Prostate gland (tissue), 2 donors: ENCODE results near the gene RAB14. TPM values are rescaled to one million over a fixed set of nuclear protein-coding genes. Genes with fewer than 3 reads are reported as not detected.

Experiments
- DNase-seq: peaks from one replicate; pipeline ENCODE4 v3.0.0-alpha.2; 2019; ENCODE audit warnings: low spot score
- H3K27ac ChIP-seq, 2 donors: fragments of 200-600 bp; sonication (generic); 2 replicates each; pipeline ENCODE4 v1.5.1; 2017 to 2019
- H3K27me3 ChIP-seq: fragments of 200-600 bp; sonication (generic); replicated peaks from 2 replicates; pipeline ENCODE4 v1.5.1; 2019; ENCODE audit not compliant: insufficient read depth
- H3K36me3 ChIP-seq, 2 donors: fragments of 200-600 bp; sonication (generic); 1 replicate in 1 of 2; 2 replicates in 1 of 2; pipeline versions ENCODE4 v1.5.1 to v1.8.1; 2017 to 2019
- H3K4me1 ChIP-seq: fragments of 200-600 bp; sonication (generic); replicated peaks from 2 replicates; pipeline ENCODE4 v1.5.1; 2019
- H3K4me3 ChIP-seq, 2 donors: fragments of 200-600 bp; sonication (generic); 2 replicates each; pipeline ENCODE4 v1.5.1; 2017 to 2019
- H3K9me3 ChIP-seq: fragments of 200-600 bp; sonication (generic); 2 replicates; pipeline ENCODE4 v1.5.1; 2017
- CTCF ChIP-seq, 4 experiments: fragments of 200-600 bp in 2 of 4; fragments of 450-650 bp in 2 of 4; sonication (generic) in 2 of 4; IDR thresholded peaks; 1 replicate in 3 of 4; 2 replicates in 1 of 4; pipeline ENCODE4 v1.5.1; 2016 to 2019; ENCODE audit warnings: antibody characterized with exemption in 4 of 4, mild to moderate bottlenecking in 2 of 4, moderate library complexity in 2 of 4
- POLR2A ChIP-seq: fragments of 450-650 bp; IDR thresholded peaks from one replicate; pipeline ENCODE4 v1.6.1; 2016; ENCODE audit warnings: antibody characterized with exemption, mild to moderate bottlenecking
- POLR2AphosphoS5 ChIP-seq: sonication (generic); formaldehyde crosslinking; IDR thresholded peaks from one replicate; pipeline ENCODE4 v1.6.1; 2017; ENCODE audit warnings: antibody characterized with exemption
- WGBS: methylation state at CpG from one replicate; pipeline ENCODE4 v1.1.5; 2018; 5-methylcytosine and 5-hydroxymethylcytosine counted together
- intact Hi-C: fragments of 100-400 bp; cut with DNase I; formaldehyde crosslinking; loops from one replicate; pipeline ENCODE4 v1.14.2; 2022
- total RNA-seq, 2 donors: library from RNA; depleted of rRNA; stranded (reverse); fragments of >200 nt; gene quantifications; one replicate each; pipeline ENCODE4 v1.1.0, GENCODE V29; 2016

RAB14 gene
- total RNA-seq, 2 donors from 2014 or later: 42.9 TPM

- Histone ChIP-seq H3K27ac (no peak overlapping the region), H3K27me3 (no peaks in the 10 kb centered on the region), H3K9me3 (no peaks in the 10 kb centered on the region), H3K4me1 (no peaks in the 10 kb centered on the region), H3K4me3 (no peak overlapping the region), H3K36me3 (no peaks in the 10 kb centered on the region)
- intact Hi-C loops: no loop called here
- DNase-seq: no peak
- WGBS: 61% methylated on average over 5 of the region's 5 CpGs
- TF ChIP-seq POLR2AphosphoS5 (no peak), CTCF (IDR thresholded peaks at IDR 0.05) (no peak), POLR2A (no peak)
Measured at GRCh38 chr9:121242219-121242958, 40.7 kb upstream of the RAB14 start.

- no peak for DNase-seq
- H3K27ac ChIP-seq: no peak overlapping the region
- no peaks in the 10 kb centered on the region for H3K27me3 ChIP-seq
Measured at GRCh38 chr9:121240472-121241135, 38.9 kb upstream of the RAB14 start.

GRCh38 chr9:121239851-121240250, 38.2 kb upstream of the RAB14 start:
- whole genome bisulfite sequencing: 96% methylated on average over 5 of the region's 5 CpGs
- H3K9me3 ChIP-seq: no peaks in the 10 kb centered on the region
- no peak overlapping the region for H3K27ac ChIP-seq
- H3K4me1 ChIP-seq: no peaks in the 10 kb centered on the region
- intact Hi-C loops: no loop called here
- no peak overlapping the region for H3K4me3 ChIP-seq
- no peaks in the 10 kb centered on the region for H3K36me3 ChIP-seq
- DNase-seq: no peak
- TF ChIP-seq POLR2A (no peak), POLR2AphosphoS5 (no peak), CTCF (IDR thresholded peaks at IDR 0.05) (no peak)
- no peaks in the 10 kb centered on the region for H3K27me3 ChIP-seq

More at GRCh38 chr9:121240472-121241135, 38.9 kb upstream of the RAB14 start:
- Histone ChIP-seq H3K9me3 (no peaks in the 10 kb centered on the region), H3K36me3 (no peaks in the 10 kb centered on the region), H3K4me3 (no peak overlapping the region), H3K4me1 (no peaks in the 10 kb centered on the region)
- 73% methylated on average over 6 of the region's 6 CpGs for WGBS
- intact Hi-C loops: no loop called here
- TF ChIP-seq POLR2AphosphoS5: no peak
- no peak for TF ChIP-seq CTCF (IDR thresholded peaks at IDR 0.05)
- TF ChIP-seq POLR2A: no peak

GRCh38 chr9:121239071-121239470, 37.4 kb upstream of the RAB14 start:
- Histone ChIP-seq H3K27me3 (no peaks in the 10 kb centered on the region), H3K9me3 (no peaks in the 10 kb centered on the region), H3K4me1 (no peaks in the 10 kb centered on the region), H3K27ac (no peak overlapping the region), H3K36me3 (no peaks in the 10 kb centered on the region), H3K4me3 (no peak overlapping the region)
- DNase-seq: no peak
- whole genome bisulfite sequencing: 96% methylated on average over 3 of the region's 3 CpGs
- intact Hi-C loops: no loop called here
- TF ChIP-seq CTCF (IDR thresholded peaks at IDR 0.05): no peak

- H3K9me3 ChIP-seq: no peaks in the 10 kb centered on the region
- no peak for DNase-seq
- H3K36me3 ChIP-seq: no peaks in the 10 kb centered on the region
- 63% methylated on average over 3 of the region's 3 CpGs for WGBS
- H3K4me1 ChIP-seq: no peaks in the 10 kb centered on the region
- TF ChIP-seq CTCF (IDR thresholded peaks at IDR 0.05): no peak
- TF ChIP-seq POLR2AphosphoS5: no peak
- H3K27me3 ChIP-seq: no peaks in the 10 kb centered on the region
- no peak overlapping the region for H3K27ac ChIP-seq
- no peak overlapping the region for H3K4me3 ChIP-seq
- intact Hi-C loops: no loop called here
Measured at GRCh38 chr9:121237916-121238315, 36.2 kb upstream of the RAB14 start.
